ENCODE results near the gene UMPS. TPM values are rescaled to one million over a fixed set of nuclear protein-coding genes. Genes with fewer than 3 reads are reported as not detected.
"Not testable (repeated sequence)": the region's sequence is repeated elsewhere in the genome, so short reads cannot be mapped to it uniquely, and the experiment has no call there.

UMPS gene
- total RNA-seq, 2 experiments from 2014 or later, result 33.4 to 38.0 TPM

- H3K27ac Mint-ChIP-seq; H3K9me3 Mint-ChIP-seq; H3K4me3 Mint-ChIP-seq; DNase-seq; ATAC-seq (ENCODE audit: low read depth); H3K4me1 Mint-ChIP-seq; H3K36me3 Mint-ChIP-seq; POLR2A ChIA-PET: not testable (repeated sequence)
- peaks cover 10% of the 10 kb centered on the region for H3K27me3 Mint-ChIP-seq
These were observed 52.1 kb downstream of the UMPS start for GRCh38 chr3:124782377-124782712.

DNA sequence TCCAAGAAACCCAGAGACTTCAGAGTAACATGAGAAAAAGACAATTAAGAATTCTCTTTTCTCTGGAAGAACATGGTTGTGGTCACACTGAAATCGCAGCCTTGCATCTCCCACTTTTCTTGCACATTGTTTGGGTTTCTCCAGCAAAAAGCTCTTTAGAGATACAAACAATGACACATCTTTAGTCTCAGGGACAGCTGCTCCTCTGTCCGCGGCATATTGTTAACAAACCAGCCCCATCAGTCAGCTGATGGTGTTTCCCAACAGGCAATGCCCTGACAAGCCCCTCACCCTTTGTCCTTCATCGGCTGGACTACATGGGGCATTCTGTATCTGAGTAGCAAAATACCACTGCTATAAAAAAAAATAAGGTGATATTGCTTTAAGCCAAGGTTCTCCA is 53.4 kb downstream of the UMPS start:
- DNase-seq (no peak), ATAC-seq (ENCODE audit: low read depth) (no peak)
- Mint-ChIP-seq H3K9me3 (no peaks in the 10 kb centered on the region), H3K27ac (no peak overlapping the region), H3K4me1 (peaks cover 6% of the 10 kb centered on the region), H3K27me3 (peaks cover 5% of the 10 kb centered on the region), H3K36me3 (no peaks in the 10 kb centered on the region), H3K4me3 (no peak overlapping the region)
- POLR2A ChIA-PET, result no interaction called here

- POLR2A ChIA-PET, result no interaction called here
- no peak overlapping the region for H3K4me3 Mint-ChIP-seq
These were observed 54.6 kb downstream of the UMPS start for GRCh38 chr3:124784686-124785382.

DNA sequence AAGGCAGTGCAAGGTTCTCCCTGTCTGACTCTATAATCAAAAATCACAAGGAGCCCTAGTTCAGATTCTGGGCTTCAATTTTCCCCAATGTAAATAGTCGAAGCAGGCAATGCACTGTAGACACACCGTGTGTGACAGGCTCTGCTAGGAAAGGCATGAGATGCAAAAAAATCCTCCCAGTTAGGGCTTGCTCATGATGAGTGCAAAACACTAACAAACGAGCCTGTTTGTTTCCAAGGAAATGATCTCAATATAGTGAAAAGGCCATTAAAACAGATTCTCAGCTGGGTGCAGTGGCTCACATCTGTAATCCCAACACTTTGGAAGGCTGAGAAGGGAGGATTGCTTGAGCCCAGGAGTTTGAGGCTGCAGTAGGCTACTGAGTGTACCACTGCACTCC is 55.7 kb downstream of the UMPS start:
- Mint-ChIP-seq H3K4me3 (no peak overlapping the region), H3K36me3 (no peaks in the 10 kb centered on the region), H3K27ac (no peak overlapping the region), H3K4me1 (peaks cover 2% of the 10 kb centered on the region), H3K27me3 (peaks cover 6% of the 10 kb centered on the region), H3K9me3 (no peaks in the 10 kb centered on the region)
- no peak for ATAC-seq (ENCODE audit: low read depth)
- no peak for DNase-seq
- POLR2A ChIA-PET, result interaction anchor here (0.7 kb wide), 1 partner anchor 703 kb away, joined by 3 read pairs; no protein-coding TSS in a partner anchor

More at GRCh38 chr3:124784686-124785382, 54.6 kb downstream of the UMPS start:
- no peaks in the 10 kb centered on the region for H3K36me3 Mint-ChIP-seq
- no peak for ATAC-seq (ENCODE audit: low read depth)
- H3K27ac Mint-ChIP-seq, result no peak overlapping the region
- no peak for DNase-seq
- H3K9me3 Mint-ChIP-seq, result no peaks in the 10 kb centered on the region
- peaks cover 6% of the 10 kb centered on the region for H3K4me1 Mint-ChIP-seq
- peaks cover 5% of the 10 kb centered on the region for H3K27me3 Mint-ChIP-seq

DNA sequence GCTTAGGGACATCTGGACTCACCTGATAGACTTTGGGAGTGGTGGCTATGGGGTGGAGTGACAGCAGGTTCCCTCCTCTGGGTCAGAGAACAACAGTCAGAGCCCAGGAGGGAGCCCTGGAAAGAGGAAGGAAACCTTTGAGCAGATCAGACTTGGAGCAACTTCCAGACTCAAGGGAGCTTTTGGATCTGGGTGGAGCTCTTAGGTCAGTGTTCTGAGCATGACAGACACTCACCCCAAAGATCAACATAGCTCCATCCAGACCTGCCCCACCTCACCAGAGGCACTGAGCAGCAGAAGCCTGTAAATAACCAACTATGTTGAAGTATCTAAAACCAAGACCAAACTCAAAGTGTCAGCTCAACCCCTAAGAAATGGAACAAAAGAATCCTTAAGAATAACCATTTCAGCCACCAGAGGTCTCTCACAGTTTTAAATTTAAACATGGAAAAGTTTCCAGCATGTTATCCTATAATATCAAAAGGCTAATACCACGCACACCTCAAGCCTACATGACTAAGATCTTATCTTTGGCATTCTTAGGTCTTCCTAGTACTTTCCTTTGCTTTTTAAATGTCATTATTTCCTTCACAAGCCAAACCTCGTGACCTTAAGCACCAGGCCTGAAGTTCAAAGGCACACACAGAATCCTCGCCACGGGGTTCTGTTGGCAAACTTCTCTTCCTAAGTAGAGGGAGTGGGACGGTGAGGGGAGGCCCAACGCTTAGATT is 56.4 kb downstream of the UMPS start:
- POLR2A ChIA-PET, result interaction anchor here (0.7 kb wide), 1 partner anchor 702 kb away, joined by 3 read pairs; no protein-coding TSS in a partner anchor
- no peak overlapping the region for H3K4me3 Mint-ChIP-seq
- no peak overlapping the region for H3K27ac Mint-ChIP-seq
- H3K9me3 Mint-ChIP-seq, result no peaks in the 10 kb centered on the region
- ATAC-seq (ENCODE audit: low read depth) (no peak), DNase-seq (no peak)
- H3K36me3 Mint-ChIP-seq, result no peaks in the 10 kb centered on the region
- peaks cover 13% of the 10 kb centered on the region for H3K27me3 Mint-ChIP-seq
- peaks cover 5% of the 10 kb centered on the region for H3K4me1 Mint-ChIP-seq

- H3K4me3 Mint-ChIP-seq, result no peak overlapping the region
- DNase-seq (no peak), ATAC-seq (ENCODE audit: low read depth) (no peak)
- POLR2A ChIA-PET, result interaction anchor here (0.7 kb wide), 1 partner anchor 10 kb away, joined by 3 read pairs; no protein-coding TSS in a partner anchor
- peaks cover 16% of the 10 kb centered on the region for H3K27me3 Mint-ChIP-seq
- no peaks in the 10 kb centered on the region for H3K36me3 Mint-ChIP-seq
- peaks cover 5% of the 10 kb centered on the region for H3K4me1 Mint-ChIP-seq
- H3K27ac Mint-ChIP-seq, result no peak overlapping the region
- no peaks in the 10 kb centered on the region for H3K9me3 Mint-ChIP-seq
These were observed 57.4 kb downstream of the UMPS start for GRCh38 chr3:124787476-124788195.

DNA sequence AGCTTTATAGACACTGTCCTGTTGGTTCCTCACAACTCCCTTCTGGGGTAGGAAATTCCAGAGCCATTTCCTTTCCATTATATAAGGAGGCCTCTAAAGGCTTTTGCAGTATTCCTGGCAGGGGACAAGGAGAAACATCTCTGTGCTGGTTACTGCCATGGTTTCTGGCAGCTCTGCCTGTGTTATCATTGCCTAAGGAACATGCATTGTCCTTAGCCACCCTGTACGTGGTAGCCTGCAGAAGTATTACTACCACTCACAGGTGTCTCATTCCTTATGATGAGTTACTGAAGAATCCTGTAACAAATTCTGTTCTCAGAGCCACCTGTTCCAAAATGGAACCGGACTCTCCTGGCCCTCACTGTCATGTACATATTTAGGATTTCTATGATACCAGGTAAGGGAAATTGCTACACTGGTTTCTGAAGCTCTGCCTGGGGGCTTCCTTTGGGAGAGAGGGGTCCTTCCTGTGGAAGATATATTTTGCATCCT is 58.0 kb downstream of the UMPS start:
- POLR2A ChIA-PET, result interaction anchor here (0.7 kb wide), 1 partner anchor 10 kb away, joined by 3 read pairs; no protein-coding TSS in a partner anchor

DNA sequence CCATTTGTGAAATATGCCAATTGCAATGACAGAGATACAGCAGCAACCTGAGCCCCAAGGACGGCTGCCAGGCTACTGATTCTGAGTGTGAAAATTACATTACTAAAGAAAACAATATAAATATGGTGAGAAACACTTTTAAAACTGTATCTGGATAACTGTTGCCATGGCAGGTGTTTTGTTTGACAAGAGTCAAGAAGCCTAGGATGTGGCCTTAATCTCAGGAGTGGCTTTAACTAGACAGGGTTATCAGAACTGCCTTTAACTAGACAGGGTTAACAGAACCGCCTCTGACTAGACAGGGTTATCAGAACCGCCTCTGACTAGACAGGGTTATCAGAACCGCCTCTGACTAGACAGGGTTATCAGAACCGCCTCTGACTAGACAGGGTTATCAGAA is 58.9 kb downstream of the UMPS start:
- peaks cover 14% of the 10 kb centered on the region for H3K27me3 Mint-ChIP-seq
- H3K9me3 Mint-ChIP-seq; H3K4me1 Mint-ChIP-seq; ATAC-seq (ENCODE audit: low read depth); H3K27ac Mint-ChIP-seq; DNase-seq; H3K4me3 Mint-ChIP-seq; H3K36me3 Mint-ChIP-seq; POLR2A ChIA-PET: not testable (repeated sequence)

More for the DNA sequence above, 58.0 kb downstream of the UMPS start:
- DNase-seq (no peak), ATAC-seq (ENCODE audit: low read depth) (no peak)
- Mint-ChIP-seq H3K36me3 (no peaks in the 10 kb centered on the region), H3K27ac (no peak overlapping the region), H3K27me3 (peaks cover 15% of the 10 kb centered on the region), H3K4me3 (no peak overlapping the region), H3K4me1 (peaks cover 5% of the 10 kb centered on the region), H3K9me3 (no peaks in the 10 kb centered on the region)

- POLR2A ChIA-PET, result no interaction called here
- H3K27me3 Mint-ChIP-seq, result peaks cover 14% of the 10 kb centered on the region
- no peak for ATAC-seq (ENCODE audit: low read depth)
- H3K4me3 Mint-ChIP-seq, result no peak overlapping the region
- H3K4me1 Mint-ChIP-seq, result peaks cover 5% of the 10 kb centered on the region
- H3K36me3 Mint-ChIP-seq, result no peaks in the 10 kb centered on the region
- H3K9me3 Mint-ChIP-seq, result no peaks in the 10 kb centered on the region
- no peak for DNase-seq
- H3K27ac Mint-ChIP-seq, result no peak overlapping the region
These were observed 60.9 kb downstream of the UMPS start for GRCh38 chr3:124791142-124791541.

- Mint-ChIP-seq H3K27me3 (peaks cover 14% of the 10 kb centered on the region), H3K36me3 (no peaks in the 10 kb centered on the region), H3K9me3 (no peaks in the 10 kb centered on the region), H3K4me3 (no peak overlapping the region), H3K27ac (no peak overlapping the region), H3K4me1 (peaks cover 5% of the 10 kb centered on the region)
- no peak for DNase-seq
- POLR2A ChIA-PET, result no interaction called here
- ATAC-seq (ENCODE audit: low read depth), result no peak
These were observed 61.4 kb downstream of the UMPS start for GRCh38 chr3:124791639-124792151.

DNA sequence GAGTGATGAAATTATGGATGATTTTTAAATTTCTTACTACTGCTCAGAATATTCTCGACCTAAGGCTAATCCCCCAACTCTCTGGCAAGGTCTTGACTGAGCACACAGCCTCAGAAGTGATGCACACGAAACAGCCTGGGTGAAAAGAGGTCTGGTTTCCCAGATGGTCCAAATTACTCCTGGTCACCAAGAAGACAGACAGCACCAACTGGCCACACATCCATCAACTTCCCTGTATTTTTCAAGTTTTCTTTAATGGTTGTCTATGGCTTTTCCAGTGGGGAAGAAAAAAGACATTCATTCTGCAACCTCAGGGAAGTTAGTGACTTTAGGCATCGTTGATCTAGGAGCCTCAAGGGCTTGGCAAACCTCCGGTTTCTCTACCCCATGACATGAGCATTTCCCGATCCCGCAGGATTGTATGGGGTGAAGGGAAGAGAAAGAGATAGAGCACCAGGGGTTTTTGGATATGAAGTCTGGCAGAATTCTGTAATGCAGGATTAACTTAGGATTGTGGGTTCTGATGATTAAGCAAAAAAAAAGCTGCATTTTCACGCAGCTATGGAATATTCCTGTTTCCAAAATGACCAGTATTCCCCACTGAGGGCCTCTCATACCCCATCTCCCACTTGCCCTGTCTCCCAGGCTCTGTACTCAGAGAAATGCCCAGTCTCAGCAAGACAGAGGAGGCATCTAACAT is 62.2 kb downstream of the UMPS start:
- Mint-ChIP-seq H3K4me1 (peaks cover 5% of the 10 kb centered on the region), H3K36me3 (no peaks in the 10 kb centered on the region), H3K27me3 (peaks cover 14% of the 10 kb centered on the region), H3K9me3 (no peaks in the 10 kb centered on the region), H3K4me3 (no peak overlapping the region), H3K27ac (no peak overlapping the region)
- ATAC-seq (ENCODE audit: low read depth), result no peak
- POLR2A ChIA-PET, result no interaction called here
- DNase-seq, result no peak

- no peaks in the 10 kb centered on the region for H3K9me3 Mint-ChIP-seq
- POLR2A ChIA-PET, result no interaction called here
- DNase-seq (no peak), ATAC-seq (ENCODE audit: low read depth) (no peak)
- peaks cover 14% of the 10 kb centered on the region for H3K27me3 Mint-ChIP-seq
- no peak overlapping the region for H3K4me3 Mint-ChIP-seq
- no peaks in the 10 kb centered on the region for H3K36me3 Mint-ChIP-seq
- H3K27ac Mint-ChIP-seq, result no peak overlapping the region
- peaks cover 5% of the 10 kb centered on the region for H3K4me1 Mint-ChIP-seq
These were observed 62.9 kb downstream of the UMPS start for GRCh38 chr3:124793054-124793739.

Data from activated naive CD8-positive, alpha-beta T cell treated with anti-CD3 and anti-CD28 coated beads, Interleukin-2, amount 10 ng/mL, durations not matched to agents 7 days and 5 days (primary cell).